SU-DHL-6 (cell line): ENCODE data around the gene ZSCAN12.

Source experiments
- H2AFZ ChIP-seq: fragments of 200-600 bp; sonication (generic); 2 replicates; pipeline ENCODE4 v1.6.1; 2014; ENCODE audit warnings: low read depth, mild to moderate bottlenecking, moderate library complexity, mixed read lengths, antibody characterized with exemption, low read length; ENCODE audit not compliant: severe bottlenecking
- H3F3A ChIP-seq: fragments of 200-600 bp; shearing (Covaris generic); 2 replicates; pipeline ENCODE4 v1.6.0; 2016; ENCODE audit warnings: antibody characterized with exemption, mild to moderate bottlenecking; ENCODE audit not compliant: insufficient read depth
- H3K27ac ChIP-seq: fragments of 200-600 bp; sonication (generic); 2 replicates; pipeline ENCODE4 v1.5.1; 2016; ENCODE audit warnings: low read depth, mild to moderate bottlenecking, low read length, moderate library complexity, mixed read lengths
- H3K27me3 ChIP-seq: fragments of 200-600 bp; sonication (generic), shearing (Covaris generic); 2 replicates; pipeline ENCODE4 v1.6.0; 2014; ENCODE audit warnings: mild to moderate bottlenecking, low read length
- H3K36me3 ChIP-seq: fragments of 200-600 bp; sonication (generic); 2 replicates; pipeline ENCODE4 v1.6.1; 2014; ENCODE audit warnings: mild to moderate bottlenecking, low read length, mixed read lengths
- H3K4me2 ChIP-seq: fragments of 300-600, 200-600 bp; shearing (Covaris generic), sonication (generic); 2 replicates; pipeline ENCODE4 v1.6.0; 2014; ENCODE audit warnings: low read length, low read depth, mild to moderate bottlenecking; ENCODE audit not compliant: poor library complexity, severe bottlenecking
- H3K4me3 ChIP-seq: fragments of 200-600 bp; sonication (generic); 2 replicates; pipeline ENCODE4 v1.5.1; 2014; ENCODE audit warnings: antibody characterized with exemption, low read length, mild to moderate bottlenecking, mixed read lengths; ENCODE audit not compliant: insufficient read depth, poor library complexity, severe bottlenecking
- H3K79me2 ChIP-seq: fragments of 200-600 bp; sonication (generic); 2 replicates; pipeline ENCODE4 v1.6.1; 2014; ENCODE audit warnings: mild to moderate bottlenecking, low read length, moderate library complexity; ENCODE audit not compliant: insufficient read depth
- H3K9ac ChIP-seq: fragments of 200-600 bp; sonication (generic); 2 replicates; pipeline ENCODE4 v1.7.0; 2014; ENCODE audit warnings: mild to moderate bottlenecking, low read length
- H3K9me2 ChIP-seq: fragments of 200-600 bp; sonication (generic); replicated peaks from 2 replicates; pipeline ENCODE4 v1.6.1; 2014; ENCODE audit warnings: low read length; ENCODE audit not compliant: insufficient read depth
- H3K9me3 ChIP-seq: fragments of 200-600 bp; sonication (generic); 2 replicates; pipeline ENCODE4 v1.6.1; 2014; ENCODE audit warnings: low read length, mixed read lengths; ENCODE audit not compliant: insufficient read depth
- H4K20me1 ChIP-seq: fragments of 200-600 bp; sonication (generic); 2 replicates; pipeline ENCODE4 v1.6.1; 2014; ENCODE audit warnings: low read depth, mild to moderate bottlenecking, antibody characterized with exemption, low read length, moderate library complexity, mixed read lengths
- CTCF ChIP-seq: fragments of 200-600 bp; sonication (generic); IDR thresholded peaks from one replicate; pipeline ENCODE4 v1.5.1; 2017; ENCODE audit warnings: antibody characterized with exemption, mild to moderate bottlenecking, low read length, moderate library complexity; ENCODE audit not compliant: insufficient read depth, poor library complexity, severe bottlenecking
- EZH2phosphoT487 ChIP-seq: fragments of 200-600 bp; sonication (generic), shearing (Covaris generic); conservative IDR thresholded peaks from 2 replicates; pipeline ENCODE4 v1.6.1; 2018; ENCODE audit warnings: mild to moderate bottlenecking, antibody characterized with exemption, low read length, moderate library complexity, mixed read lengths

ZSCAN12 gene

GRCh38 chr6:28377879-28378278 lies 21.7 kb downstream of the ZSCAN12 start:
- peaks cover 13% of the 10 kb centered on the region; the same call in 1 of the 2 replicates for H3K36me3 ChIP-seq
- no peaks in the 10 kb centered on the region for H4K20me1 ChIP-seq
- no peaks in the 10 kb centered on the region for H3K79me2 ChIP-seq
- H3K27ac ChIP-seq: no peak overlapping the region
- H3F3A ChIP-seq: no peaks in the 10 kb centered on the region
- H3K9me2 ChIP-seq: no peaks in the 10 kb centered on the region
- no peak overlapping the region for H3K4me2 ChIP-seq
- no peak overlapping the region for H3K9ac ChIP-seq
- no peak overlapping the region for H2AFZ ChIP-seq
- no peak overlapping the region for H3K4me3 ChIP-seq
- peaks cover 5% of the 10 kb centered on the region; the same call in 1 of the 2 replicates for H3K9me3 ChIP-seq
- TF ChIP-seq CTCF (no peak), EZH2phosphoT487 (no peak)
- H3K27me3 ChIP-seq: no peaks in the 10 kb centered on the region

GRCh38 chr6:28373925-28374324 lies 25.6 kb downstream of the ZSCAN12 start:
- Histone ChIP-seq H3K9me3 (peaks cover 2% of the 10 kb centered on the region; the same call in 1 of the 2 replicates), H3F3A (no peaks in the 10 kb centered on the region)
- TF ChIP-seq EZH2phosphoT487: no peak
- TF ChIP-seq CTCF: no peak

GRCh38 chr6:28371706-28372451 lies 27.7 kb downstream of the ZSCAN12 start:
- H3K4me3 ChIP-seq: no peak overlapping the region
- no peaks in the 10 kb centered on the region for H4K20me1 ChIP-seq
- no peaks in the 10 kb centered on the region for H3F3A ChIP-seq
- H3K27me3 ChIP-seq: no peaks in the 10 kb centered on the region
- no peak overlapping the region for H3K9ac ChIP-seq
- 0 out of 2 replicates have a peak, but pooled peaks cover 4% of the 10 kb centered on the region for H3K36me3 ChIP-seq
- no peak overlapping the region for H3K4me2 ChIP-seq
- H3K9me2 ChIP-seq: no peaks in the 10 kb centered on the region
- no peaks in the 10 kb centered on the region for H3K9me3 ChIP-seq
- no peak for TF ChIP-seq CTCF
- no peak for TF ChIP-seq EZH2phosphoT487
- H2AFZ ChIP-seq: no peak overlapping the region
- H3K79me2 ChIP-seq: no peaks in the 10 kb centered on the region
- no peak overlapping the region for H3K27ac ChIP-seq

More at GRCh38 chr6:28373925-28374324, 25.6 kb downstream of the ZSCAN12 start:
- no peaks in the 10 kb centered on the region for H3K27me3 ChIP-seq
- H4K20me1 ChIP-seq: no peaks in the 10 kb centered on the region
- H3K36me3 ChIP-seq: peaks cover 11% of the 10 kb centered on the region; the same call in 1 of the 2 replicates
- no peak overlapping the region for H3K4me3 ChIP-seq
- no peak overlapping the region for H3K4me2 ChIP-seq
- H3K27ac ChIP-seq: no peak overlapping the region
- H3K9ac ChIP-seq: no peak overlapping the region
- H2AFZ ChIP-seq: no peak overlapping the region
- H3K79me2 ChIP-seq: no peaks in the 10 kb centered on the region
- no peaks in the 10 kb centered on the region for H3K9me2 ChIP-seq
